Adipose tissue (tissue), 3 donors: ENCODE data around the gene OSBPL3. TPM values are rescaled to one million over a fixed set of nuclear protein-coding genes. Genes with fewer than 3 reads are reported as not detected.

Experiments
- H3K27ac ChIP-seq: one replicate; pipeline ENCODE4 v1.5.1; 2013; ENCODE audit warnings: low read depth, low read length
- WGBS, 3 donors: extraction: QIAGEN DNeasy Blood & Tissue Kit; methylation state at CpG; one replicate each; pipeline ENCODE4 v1.1.7; 2013; 5-methylcytosine and 5-hydroxymethylcytosine counted together
- polyA plus RNA-seq, 3 donors: library from polyadenylated mRNA; stranded (reverse); fragments of 200-250 nt; gene quantifications; one replicate each; pipeline ENCODE4 v1.2.3, GENCODE V29; 2013
- donor health status: healthy with polysubstance abuse.
- donor health status: Bipolar disorder and iron deficiency.
- donor health status: healthy.

OSBPL3 gene
- polyA plus RNA-seq, 3 donors, result 0.71 to 1.2 (median 0.79) TPM

DNA sequence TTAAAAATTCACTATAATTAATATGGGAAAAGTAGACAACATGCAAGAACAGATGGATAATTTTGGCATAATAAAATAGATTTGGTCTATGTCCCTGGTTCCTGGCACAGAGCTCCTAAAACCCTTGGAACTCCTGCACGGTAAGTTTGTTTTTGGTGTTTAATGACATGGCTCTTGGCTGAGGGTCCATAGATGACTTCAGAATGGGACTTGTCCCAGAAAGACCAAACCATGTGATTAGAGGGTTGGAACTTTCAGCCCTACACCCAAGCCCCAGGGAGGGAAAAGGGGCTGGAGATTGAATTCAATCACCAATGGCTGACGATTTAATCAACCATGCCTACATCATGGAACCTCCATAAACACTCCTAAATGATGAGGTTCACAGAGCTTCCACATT is 210.1 kb downstream of the OSBPL3 start:
- no peak overlapping the region for H3K27ac ChIP-seq
- 60 to 73% (median 69%) methylated on average over 2 of the region's 2 CpGs for WGBS, 3 donors

DNA sequence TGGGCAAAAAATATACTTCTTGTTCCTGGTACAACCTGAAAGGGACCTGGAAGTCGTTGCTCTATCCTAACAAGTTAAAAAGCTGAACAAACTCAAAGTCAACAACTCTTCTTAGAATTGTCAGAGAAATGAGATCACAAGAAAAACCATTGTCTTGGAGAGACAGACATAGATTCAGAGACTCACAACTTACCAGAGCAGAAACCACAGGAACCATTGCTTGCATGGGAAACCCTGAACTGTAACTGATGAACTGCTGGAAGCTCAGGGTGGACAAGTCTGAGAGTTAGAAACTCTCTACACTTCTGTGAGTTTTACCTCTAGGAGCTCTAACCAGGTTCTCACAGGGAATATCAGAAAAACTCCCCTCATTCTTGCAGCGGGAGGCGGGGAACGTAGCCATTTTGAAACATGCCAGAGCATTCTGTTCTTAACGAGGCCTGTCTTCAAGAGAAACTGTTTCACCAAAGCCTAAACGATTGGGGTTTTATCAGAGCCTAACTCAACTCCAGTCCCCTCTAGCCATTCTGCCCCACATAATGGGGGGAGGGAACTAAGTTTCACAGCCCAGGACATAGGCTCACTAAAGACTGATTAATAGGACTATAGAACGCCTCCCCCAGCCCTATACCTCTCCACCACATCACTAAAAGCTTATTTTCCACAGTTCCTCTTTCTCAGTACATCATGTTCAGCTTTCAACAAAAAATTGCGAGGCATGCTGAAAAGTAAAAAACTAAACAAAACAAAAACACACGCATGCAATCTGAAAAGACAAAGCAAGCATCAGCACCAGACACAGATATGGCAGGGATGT is 210.8 kb downstream of the OSBPL3 start:
- no peak overlapping the region for H3K27ac ChIP-seq
- WGBS, 3 donors, result 69 to 78% (median 72%) methylated on average over 9 of the region's 9 CpGs

DNA sequence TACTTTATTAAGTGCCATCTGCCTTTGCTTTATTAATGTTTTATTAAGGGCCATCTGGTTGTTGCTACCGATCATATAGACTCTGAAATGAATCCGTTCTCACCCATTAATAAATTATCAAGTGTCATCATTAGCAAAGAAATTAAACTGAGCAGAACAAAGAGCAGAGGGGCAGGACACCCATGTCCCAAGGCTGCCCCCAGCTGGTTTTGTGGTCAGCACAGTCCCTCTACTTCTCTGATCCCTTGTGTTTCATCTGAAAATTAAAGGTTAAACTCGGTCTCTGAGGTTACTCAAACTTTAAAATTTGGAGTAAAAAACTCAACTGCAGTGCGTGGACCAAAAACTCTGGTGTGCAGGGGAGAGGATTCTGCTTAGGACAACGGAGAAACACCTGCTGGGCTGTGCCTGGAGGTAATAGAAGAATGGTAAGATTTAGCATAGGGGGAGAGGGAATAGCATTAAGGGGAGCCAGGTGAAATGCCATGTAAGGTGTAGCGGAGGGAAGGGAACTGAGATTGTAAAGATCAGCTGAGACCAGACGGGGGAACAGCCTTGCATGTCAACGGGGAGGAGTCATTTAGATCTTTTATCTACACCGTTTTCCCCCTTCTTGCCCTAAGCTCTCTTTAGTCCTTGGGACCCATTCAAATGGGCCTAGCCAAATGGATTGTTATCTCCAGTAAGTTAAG is 212.0 kb downstream of the OSBPL3 start:
- WGBS, 3 donors, result 55 to 82% (median 78%) methylated on average over 8 to 9 of the region's 9 CpGs
- no peak overlapping the region for H3K27ac ChIP-seq

DNA sequence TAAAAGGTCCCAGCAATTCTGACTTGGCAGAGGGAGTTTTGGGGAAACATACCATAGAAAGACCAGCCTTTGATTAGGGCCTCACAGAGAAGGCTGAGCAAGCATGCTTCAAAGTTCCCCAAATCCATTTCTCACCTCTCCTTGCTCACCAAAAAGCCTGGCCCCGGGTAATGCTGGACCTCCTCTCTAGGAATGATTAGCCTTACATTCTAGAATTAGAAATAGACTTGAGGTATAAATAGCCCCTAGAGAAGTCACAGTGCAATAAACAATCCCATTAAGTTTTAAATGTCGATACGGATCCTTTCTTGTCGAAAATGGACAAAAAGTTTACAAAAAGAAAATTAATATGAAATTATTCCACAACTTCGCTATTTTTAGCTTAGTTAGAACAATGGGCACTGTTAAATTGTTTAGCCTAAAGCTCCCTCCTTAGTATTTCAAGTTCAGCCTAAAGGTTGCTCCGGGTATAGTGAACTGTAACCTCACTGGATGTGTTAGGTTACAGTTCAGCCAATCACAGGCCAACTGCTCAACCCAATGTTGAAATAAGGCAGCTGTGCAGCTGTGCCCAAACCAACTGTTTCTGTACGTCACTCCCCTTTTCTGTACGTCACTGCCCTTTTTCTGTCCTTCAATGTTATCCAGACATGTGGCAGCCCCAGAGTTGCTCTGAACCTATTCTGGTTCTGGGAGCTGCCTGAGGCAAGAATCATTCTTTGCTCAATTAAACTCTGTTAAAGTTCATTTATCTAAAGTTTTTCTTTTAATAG is 214.8 kb downstream of the OSBPL3 start:
- 71 to 74% (median 72%) methylated on average over 8 of the region's 8 CpGs for WGBS, 3 donors

DNA sequence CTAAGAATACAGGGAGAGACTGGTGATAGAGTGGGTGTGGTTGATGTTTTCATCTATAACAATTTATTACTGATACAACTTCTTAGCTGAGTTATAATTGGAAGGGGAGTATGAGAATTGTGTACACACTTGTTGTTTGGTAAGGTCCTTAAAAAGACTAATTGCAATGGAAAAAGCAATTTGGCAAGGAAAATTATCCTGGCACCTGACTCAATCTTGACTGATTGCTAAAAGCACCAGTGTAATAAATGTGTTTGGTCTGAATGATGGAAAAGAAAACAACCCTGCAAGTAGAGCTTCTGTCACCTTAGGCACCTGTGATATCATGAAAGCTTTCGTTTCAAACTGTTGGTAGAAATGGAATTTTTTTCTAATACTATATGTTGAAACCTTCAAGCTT is 216.0 kb downstream of the OSBPL3 start:
- 19 to 74% (median 59%) methylated on average over 1 of the region's 1 CpG for WGBS, 3 donors
- H3K27ac ChIP-seq, result no peak overlapping the region

More for the DNA sequence above, 214.8 kb downstream of the OSBPL3 start:
- no peak overlapping the region for H3K27ac ChIP-seq

DNA sequence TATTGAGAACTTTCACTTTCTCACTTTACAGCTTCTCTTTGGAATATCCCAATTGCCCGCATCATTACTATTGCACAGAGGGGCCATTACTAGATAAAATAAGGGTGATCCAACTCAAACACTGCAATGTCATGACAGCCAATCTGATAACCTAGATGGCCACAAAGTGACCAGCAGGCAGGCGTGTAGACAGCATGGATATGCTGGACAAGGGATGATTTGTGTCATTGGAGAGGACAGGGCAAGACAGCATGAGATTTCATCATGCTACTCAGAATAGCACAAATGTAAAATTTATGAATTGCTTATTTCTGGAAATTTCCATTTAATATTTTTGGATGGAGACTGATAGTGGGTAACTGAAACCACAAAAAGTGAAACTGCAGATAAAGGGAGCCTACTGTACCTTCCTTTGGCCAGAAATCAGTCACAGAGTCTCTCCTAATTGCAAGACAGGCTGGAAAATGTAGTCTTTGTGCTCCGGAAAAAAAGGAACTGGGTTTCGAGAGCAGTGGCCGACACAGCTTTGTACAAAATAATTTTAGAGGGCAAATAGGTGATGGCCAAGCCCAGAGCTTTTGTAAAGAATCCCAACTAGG is 216.6 kb downstream of the OSBPL3 start:
- WGBS, 3 donors, result 64 to 73% (median 65%) methylated on average over 5 of the region's 5 CpGs

DNA sequence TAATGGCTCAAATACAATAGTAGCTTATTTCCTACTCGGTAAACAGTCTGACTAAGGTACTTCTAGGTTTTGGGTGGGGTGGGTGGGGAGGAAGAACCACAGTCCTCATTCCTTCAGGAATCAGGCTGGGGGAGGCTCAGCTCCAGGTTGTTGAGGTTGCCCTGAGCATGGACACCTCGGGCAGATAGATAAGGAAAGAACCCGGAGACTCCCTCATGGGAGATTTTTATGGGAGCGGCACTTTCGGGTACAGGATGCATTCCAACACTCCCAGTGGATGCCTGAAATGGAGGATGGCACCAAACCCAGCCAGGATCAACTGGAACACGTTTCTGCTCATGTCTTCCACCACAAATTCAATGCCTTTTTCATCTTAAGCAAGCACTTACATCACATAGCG is 217.2 kb downstream of the OSBPL3 start:
- no peak overlapping the region for H3K27ac ChIP-seq
- WGBS, 3 donors, result 72 to 83% (median 78%) methylated on average over 7 of the region's 7 CpGs

More for the DNA sequence above, 216.6 kb downstream of the OSBPL3 start:
- H3K27ac ChIP-seq, result no peak overlapping the region

DNA sequence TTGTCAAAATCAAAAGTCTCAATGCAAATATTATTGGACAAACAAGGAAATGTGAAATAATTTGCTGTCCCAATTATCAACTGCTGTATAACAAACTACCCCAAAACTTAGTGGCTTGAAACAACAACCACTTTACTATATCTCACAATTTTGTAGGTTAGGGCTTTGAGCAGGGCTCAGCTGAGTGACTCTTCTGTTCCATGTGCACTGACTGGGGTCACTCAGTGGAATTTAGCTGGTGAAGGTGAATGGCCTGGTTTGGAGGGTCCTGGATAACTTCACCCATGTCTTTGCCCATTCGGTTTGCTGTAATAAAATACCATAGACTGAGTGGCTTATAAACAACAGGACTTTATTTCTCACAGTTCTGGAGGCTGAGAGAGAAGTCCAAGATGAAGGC is 219.0 kb downstream of the OSBPL3 start:
- no peak overlapping the region for H3K27ac ChIP-seq
- WGBS, 3 donors, result 74 to 87% (median 79%) methylated on average over 1 of the region's 1 CpG

DNA sequence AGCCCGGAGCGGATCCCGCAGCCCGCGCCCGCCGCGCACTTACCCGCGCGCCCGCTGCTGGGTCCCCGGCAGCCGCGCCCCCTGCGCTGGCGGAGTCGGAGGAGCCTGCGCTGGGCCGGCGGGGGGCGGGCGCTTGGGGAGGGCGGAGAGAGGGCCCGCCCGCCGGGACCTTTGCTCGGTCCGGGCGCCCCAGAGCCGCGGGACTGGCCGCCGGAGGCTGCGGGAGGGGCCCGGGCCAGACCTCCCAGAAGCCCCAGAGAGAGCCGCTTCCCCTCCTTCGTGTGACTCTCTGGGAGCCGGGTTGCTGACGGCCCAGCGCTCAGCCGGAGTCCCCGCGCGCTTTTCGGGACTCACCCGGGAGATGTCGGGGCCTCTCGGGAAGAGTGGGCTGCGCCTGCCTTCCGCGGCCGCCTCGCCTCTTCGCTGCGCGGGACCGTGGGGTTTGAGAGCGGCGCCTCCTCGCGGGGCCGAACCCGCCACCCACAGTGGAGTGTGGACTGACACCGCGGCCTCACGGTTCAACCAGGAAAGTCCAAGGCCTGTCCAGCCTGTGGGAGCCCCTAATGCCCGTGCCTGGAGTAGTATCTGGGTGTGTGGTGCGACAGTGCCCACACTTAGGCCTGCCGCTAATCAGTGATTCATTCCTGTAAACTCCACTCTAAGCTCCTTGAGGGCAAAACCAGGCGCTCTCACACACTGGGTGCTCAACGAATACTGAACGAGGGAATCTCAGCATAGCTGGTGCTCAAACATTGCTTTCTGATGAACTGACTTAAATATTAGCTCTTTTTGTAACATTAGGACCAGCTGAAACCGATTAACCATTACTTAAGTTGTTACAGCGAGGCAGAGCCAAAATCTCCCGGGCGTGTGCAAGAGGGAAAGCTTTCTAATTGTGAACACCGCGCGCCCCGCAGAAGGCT is 222.4 kb downstream of the OSBPL3 start, which contains the start of gene GSDME:
GSDME (minus strand) TSS at position 112 of the 923 bp plus-strand sequence. CDS start 7,690 bp downstream, outside the sequence.
- 9 to 13% (median 10%) methylated on average over 62 to 81 of the region's 81 CpGs for WGBS, 3 donors

DNA sequence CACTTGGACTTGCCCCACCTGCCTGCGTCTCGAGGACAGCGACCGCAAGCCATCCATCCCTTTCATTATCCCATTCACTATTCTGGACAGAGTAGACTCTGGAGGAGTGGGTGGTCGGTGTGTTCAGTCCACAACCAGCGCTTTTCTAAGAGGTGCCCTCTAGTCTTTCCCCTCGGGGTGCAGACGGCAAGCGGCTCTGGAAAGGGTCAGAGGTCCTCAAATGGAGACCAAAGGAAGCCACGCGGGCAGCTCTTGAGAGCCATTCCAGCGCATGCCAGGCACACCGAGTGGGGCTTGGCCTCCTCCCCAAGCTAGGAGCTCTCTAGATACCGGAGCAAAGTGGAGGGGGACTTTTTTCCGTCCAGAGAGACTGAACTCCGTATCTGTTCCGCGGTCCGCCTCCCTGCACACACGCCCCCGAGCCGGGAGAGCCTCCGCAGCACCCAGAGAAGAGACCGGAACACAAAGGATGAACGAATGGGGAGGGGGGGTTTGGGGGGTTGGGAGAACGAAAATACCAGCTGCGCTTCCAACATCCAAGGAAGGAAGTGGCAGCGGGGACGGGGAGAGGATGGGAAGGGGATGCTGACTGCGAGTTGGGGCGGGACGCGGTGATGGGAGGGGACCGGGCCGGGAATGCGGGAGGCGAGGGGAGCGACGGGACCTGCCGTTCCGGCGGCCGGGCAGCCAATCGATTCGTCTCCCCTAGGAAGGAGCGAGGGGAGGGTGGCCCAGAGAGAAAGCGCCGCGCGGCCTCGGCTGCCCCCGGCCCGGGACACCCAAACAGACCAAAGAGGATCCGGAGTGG is 223.2 kb downstream of the OSBPL3 start:
- 6 to 8% (median 7%) methylated on average over 50 to 54 of the region's 54 CpGs for WGBS, 3 donors

More for the DNA sequence above, 222.4 kb downstream of the OSBPL3 start, which contains the start of gene GSDME:
- H3K27ac ChIP-seq, result no peak within 1 kb of the TSS

DNA sequence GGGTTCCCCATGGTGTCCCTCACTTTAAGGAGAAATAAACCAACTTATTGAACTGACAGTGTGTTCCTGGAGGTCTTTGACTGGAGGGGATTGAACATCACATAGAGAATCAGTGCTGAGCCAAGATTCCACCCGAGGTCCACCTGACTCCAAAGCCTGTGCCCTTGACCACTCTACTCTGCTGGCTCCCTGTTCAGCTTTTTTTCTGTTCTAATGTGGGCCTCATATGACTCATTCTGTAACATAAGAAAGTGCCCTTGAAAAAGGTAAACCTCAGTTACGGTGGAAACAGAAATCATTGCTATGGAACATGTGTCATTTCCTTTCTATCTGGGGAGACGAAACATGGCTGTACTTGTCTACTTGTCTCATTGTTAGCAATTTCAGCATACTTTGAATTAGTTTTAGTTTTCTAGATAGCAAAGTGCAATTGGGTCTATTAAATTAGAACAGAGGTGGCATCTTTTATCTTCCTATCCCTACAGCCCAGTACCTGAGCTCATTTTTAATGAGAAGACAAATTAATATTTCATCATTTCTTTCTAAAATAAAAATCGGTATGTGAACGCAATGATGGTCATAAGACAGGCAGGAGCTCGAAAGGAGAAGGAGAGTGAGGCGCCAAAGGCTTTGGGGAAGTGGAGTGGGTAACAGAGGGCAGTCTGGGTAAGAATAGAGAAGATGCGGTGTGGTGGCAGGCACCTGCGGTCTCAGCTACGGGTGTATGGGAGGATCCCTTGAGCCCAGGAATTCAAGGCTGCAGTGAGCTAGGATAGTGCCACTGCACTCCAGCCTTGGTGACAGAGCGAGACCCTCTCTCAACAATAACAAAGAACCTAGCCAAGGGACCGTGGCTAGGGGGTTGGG is 224.2 kb downstream of the OSBPL3 start:
- 80 to 83% (median 83%) methylated on average over 12 of the region's 12 CpGs for WGBS, 3 donors
- no peak overlapping the region for H3K27ac ChIP-seq

More for the DNA sequence above, 223.2 kb downstream of the OSBPL3 start:
- no peak overlapping the region for H3K27ac ChIP-seq

DNA sequence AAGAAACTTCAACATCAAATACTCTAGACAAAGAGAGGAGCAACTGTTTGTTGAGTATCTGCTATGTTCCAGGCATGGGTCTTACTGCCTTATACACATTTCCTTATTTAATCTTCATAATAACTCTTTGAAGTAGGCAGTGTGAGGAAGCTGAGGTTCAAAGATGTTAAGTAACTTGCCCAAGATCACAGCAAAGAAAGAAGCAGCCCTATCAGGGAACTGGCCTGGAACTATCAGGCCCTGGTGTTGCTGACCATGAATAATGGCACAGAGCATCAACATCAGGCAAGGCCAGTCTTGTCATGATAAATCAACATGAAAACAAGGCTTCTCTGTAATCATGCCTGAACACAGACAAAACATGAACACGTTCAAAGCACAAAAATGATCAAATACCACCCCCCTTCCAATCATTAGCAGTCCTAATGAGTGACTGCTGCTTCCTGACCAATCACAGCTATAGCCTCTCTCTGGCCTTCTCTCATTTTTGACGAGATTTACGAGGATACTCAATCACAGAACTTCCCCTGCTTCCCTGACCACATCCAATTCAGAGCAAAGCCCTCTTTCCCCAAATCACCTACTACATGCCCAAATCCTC is 225.0 kb downstream of the OSBPL3 start:
- H3K27ac ChIP-seq, result no peak overlapping the region
- WGBS, 3 donors, result 71 to 80% (median 76%) methylated on average over 3 of the region's 3 CpGs

DNA sequence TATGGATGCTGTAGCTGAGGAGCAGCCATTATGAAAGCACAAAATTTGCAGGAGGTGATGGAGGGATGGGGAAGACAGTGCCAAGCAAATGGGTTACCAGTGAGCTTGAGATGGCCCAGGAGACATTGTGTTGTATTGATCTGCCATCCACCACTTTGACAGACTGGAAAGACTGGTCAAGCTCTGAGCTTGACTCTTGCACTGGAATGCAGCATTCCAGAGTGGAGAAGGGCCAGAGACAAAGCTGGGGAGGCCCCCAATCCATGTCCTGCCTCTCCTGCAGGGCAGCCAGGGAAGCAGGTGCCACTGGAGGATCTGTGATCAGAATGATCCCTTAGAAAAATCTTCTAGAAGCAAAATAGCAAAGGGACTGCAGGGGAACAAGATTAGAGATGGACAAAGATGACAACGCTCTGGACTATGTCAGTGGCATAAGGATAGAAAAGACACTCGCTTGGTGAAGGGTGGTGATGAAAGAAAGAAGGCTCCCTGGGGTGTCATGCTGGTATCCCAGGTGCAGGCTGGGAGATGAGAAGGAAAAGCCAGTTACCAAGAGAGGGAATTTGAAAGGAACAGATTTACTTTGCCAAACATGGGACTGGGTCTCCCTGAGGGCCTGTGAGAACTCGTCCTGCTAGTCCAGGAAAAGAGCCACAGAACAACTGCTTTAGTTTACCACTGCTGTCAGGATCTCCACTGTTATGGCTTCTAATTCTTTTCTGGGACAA is 227.7 kb downstream of the OSBPL3 start:
- 73 to 79% (median 78%) methylated on average over 3 of the region's 3 CpGs for WGBS, 3 donors
- H3K27ac ChIP-seq, result no peak overlapping the region

DNA sequence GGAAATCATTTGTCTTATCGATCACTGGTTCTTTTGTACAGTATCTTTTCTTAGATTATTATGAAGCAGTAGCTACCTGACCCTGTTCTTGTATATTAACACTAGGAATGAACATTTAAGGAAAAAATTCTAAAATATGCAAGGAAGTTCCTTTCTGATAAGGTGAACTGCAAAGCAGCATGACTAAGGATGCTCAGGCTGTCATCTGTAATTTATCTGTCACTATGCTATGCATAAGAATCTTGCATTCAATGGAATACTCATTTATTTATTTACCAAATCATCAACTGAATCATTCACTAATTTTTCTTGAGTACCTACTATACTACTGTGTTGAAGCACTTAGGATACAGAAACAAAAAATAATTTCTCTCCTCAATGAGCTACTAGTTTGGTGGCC is 228.5 kb downstream of the OSBPL3 start:
- no peak overlapping the region for H3K27ac ChIP-seq
- WGBS, 3 donors, result 79 to 95% (median 94%) methylated on average over 1 of the region's 1 CpG
